Stimulated activated CD8-positive, alpha-beta memory T cell treated with anti-CD3 and anti-CD28 coated beads, Interleukin-2, amount 100 ng/mL, for 1 hour (primary cell): ENCODE data around the gene PDE12.
"Not testable (repeated sequence)": the region's sequence is repeated elsewhere in the genome, so short reads cannot be mapped to it uniquely, and the experiment has no call there.

Experiments
- DNase-seq, 2 donors: peaks; one replicate each; pipeline ENCODE4 v3.0.0-alpha.2; 2020; ENCODE audit warnings: low read depth in 2 of 2

PDE12 gene

DNA sequence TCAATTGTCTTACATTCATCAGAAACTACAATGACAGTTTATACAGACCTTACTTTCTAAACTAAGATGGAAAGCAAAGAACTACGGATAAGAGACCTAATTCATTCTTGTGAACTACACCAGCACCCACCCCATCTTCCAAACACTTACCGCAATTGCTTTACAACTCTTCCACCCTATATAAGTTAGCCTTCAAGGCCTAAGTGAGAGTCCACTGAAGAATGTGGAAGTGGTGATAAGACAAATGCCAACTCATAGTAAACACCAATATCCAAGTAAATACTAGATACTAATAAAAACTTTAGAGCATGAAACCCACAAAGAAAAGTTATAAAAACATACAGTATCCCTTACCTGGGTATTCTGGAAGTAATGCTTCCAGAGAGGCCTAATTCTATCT is 27.5 kb downstream of the PDE12 start:
- DNase-seq = no peak

GRCh38 chr3:57586778-57587177 is 30.7 kb downstream of the PDE12 start:
- no peak for DNase-seq

GRCh38 chr3:57587905-57588304 is 31.8 kb downstream of the PDE12 start:
- no peak for DNase-seq

GRCh38 chr3:57592306-57592705 is 36.2 kb downstream of the PDE12 start:
- DNase-seq = no peak

GRCh38 chr3:57594144-57594543 is 38.1 kb downstream of the PDE12 start:
- DNase-seq = no peak

GRCh38 chr3:57594576-57594975 is 38.5 kb downstream of the PDE12 start:
- DNase-seq = no peak

DNA sequence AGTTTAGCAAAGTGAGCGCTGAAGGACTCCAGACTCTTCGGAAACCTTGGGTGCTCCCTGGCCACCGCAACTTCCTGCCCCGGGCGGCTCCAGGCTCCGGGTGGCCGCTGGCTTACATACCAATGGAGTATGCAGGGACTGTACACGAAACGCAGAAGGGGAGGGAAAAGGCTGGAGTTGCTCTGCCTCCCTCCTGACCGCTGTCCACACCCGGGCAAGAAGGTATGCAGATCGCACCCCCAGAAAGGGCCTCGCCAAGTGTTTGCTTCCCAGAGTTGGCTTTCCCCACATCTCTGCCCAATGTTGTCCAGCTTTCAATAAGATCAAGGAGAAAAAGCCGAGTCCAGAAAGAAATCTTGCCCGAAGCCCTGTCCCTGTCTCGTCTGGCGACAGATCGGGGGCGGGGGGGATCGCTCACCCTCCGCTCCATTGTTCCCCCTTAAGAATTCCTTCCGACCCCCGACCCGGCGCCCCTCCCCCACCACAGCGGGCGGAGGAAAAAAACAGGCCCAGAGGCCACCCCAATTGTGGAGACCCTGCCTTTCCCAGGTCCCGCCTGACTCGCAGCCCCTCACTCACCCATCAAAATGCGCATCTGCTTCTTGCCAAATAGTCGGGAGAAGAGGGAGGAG is 40.5 kb downstream of the PDE12 start:
- DNase-seq = peak; percentile 37 to 38

DNA sequence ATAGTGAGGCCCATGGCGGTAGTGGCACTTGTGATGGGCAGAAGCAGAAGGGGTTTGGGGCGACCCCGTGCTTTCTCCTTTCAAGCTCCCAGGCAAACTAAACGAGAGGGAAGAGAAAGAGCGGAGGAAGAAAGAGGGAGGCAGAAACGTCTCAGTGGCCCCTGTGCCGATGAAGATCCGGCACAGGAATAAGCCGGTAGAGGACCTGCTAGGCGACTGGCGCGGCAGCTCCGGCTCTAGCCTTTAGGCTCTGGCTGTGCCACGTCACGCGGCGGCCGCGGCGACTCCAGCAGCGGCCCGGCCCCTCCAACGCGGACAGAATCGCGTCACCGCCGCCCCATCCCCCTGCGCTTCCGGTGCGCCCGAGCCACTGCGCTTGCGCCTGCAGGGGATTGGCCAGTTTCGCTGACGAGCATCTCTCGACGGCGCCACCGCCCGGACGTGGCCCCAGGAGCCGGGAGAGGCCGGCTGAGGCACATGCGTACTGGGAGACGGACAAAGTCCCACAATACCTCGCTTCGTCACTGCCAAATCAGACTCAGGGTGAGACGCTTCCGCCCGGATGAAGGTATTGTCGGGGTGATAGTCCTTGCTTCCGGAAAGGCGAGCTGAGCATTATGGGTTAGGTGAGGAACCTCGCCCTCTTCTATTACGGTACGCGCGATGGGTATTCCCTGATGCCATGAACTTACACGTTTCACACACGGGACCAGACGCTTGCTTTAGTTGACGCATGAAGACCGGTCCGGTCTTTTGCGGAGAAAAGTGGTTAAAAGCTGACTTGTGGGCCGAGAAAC is 41.3 kb downstream of the PDE12 start, which contains the start of gene ARF4:
TSS of gene ARF4 (minus strand) at position 218 of the 797 bp plus-strand sequence. CDS start at position 14, 204 bp downstream.
- peak; percentile 98 to 99 for DNase-seq

GRCh38 chr3:57598765-57599360 is 42.8 kb downstream of the PDE12 start:
- DNase-seq = no peak

- no peak for DNase-seq
These were observed 44.1 kb downstream of the PDE12 start for GRCh38 chr3:57600195-57600594.

GRCh38 chr3:57604971-57605370 is 48.9 kb downstream of the PDE12 start:
- DNase-seq = no peak

DNA sequence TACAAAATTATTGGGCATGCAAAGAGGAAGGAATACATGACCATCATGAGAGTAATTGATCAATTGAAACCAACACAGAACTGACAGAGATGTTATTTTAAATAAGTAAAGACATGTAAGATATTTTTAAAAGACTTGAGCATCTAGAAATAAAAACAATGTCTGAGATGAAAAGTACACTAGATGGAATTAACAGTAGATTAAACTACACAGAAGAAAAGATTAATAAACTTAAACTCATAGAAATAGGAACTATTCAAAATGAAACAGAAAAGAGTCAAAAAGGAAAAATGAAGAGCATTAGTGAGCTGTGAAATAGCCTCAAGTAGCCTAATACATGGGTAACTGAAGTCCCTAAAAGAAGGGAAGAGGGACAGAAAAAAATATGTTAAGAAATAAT is 49.6 kb downstream of the PDE12 start:
- no peak for DNase-seq

DNA sequence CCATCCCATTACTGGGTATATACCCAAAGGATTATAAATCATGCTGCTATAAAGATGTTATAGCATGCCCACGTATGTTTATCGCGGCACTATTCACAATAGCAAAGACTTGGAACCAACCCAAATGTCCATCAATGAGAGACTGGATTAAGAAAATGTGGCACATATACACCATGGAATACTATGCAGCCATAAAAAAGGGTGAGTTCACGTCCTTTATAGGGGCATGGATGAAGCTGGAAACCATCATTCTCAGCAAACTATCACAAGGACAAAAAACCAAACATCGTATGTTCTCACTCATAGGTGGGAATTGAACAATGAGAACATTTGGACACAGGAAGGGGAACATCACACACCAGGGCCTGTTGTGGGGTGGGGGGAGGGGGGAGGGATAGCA is 55.8 kb downstream of the PDE12 start:
- not testable (repeated sequence) for DNase-seq

DNA sequence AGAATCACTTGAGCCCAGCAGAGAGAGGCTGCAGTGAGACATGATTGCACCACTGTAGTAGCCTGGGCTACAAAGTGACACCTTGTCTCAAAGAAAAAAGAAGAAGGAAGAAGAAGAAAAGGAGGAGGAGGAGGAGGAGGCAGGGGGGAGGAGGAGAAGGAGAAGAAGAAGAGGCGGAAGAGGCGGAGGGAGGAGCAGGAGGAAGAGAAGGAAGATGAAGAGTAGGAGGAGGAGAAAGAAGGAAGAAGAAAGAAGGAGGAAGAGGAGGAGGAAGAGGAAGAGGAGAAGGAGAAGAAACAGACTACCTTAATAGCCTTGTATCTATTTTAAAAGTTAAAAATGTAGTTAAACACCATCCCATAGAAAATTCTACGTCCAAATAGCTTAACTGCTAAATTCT is 60.2 kb downstream of the PDE12 start:
- no peak for DNase-seq
